DND-41 (cell line): Measurements from ENCODE around the gene PIEZO2.

Experiments
- ATAC-seq: fragments of 200-7000 bp; cut with Tn5 transposase; 3 replicates; pipeline ENCODE4 v1.9.1; 2021; ENCODE audit warnings: low read depth; ENCODE audit not compliant: insufficient read depth
- DNase-seq: peaks from one replicate; pipeline ENCODE4 v3.0.0-alpha.2; 2020
- H2AFZ ChIP-seq: 2 replicates; pipeline ENCODE4 v1.6.0; 2012; ENCODE audit warnings: low read depth, low read length
- H3K27ac ChIP-seq: 2 replicates; pipeline ENCODE4 v1.5.1; 2012; ENCODE audit warnings: low read length, inconsistent platforms
- H3K27me3 ChIP-seq: fragments of 200-600 bp; sonication (generic); 2 replicates; pipeline ENCODE4 v1.6.0; 2012; ENCODE audit warnings: low read length, mild to moderate bottlenecking, inconsistent platforms; ENCODE audit not compliant: insufficient read depth, poor library complexity
- H3K36me3 ChIP-seq: 2 replicates; pipeline ENCODE4 v1.5.1; 2012; ENCODE audit warnings: low read length, inconsistent platforms; ENCODE audit not compliant: insufficient read depth
- H3K4me1 ChIP-seq: 2 replicates; pipeline ENCODE4 v1.5.1; 2012; ENCODE audit warnings: mild to moderate bottlenecking, low read length; ENCODE audit not compliant: insufficient read depth
- H3K4me2 ChIP-seq: 2 replicates; pipeline ENCODE4 v1.6.0; 2012; ENCODE audit warnings: mild to moderate bottlenecking, moderate library complexity, low read length, inconsistent platforms; ENCODE audit not compliant: insufficient read depth
- H3K4me3 ChIP-seq, 2 experiments: fragments of 200-600 bp in 1 of 2; shearing (Covaris generic) in 1 of 2; 2 replicates each; pipeline ENCODE4 v1.5.1; 2012 to 2016; ENCODE audit warnings: inconsistent platforms in 2 of 2, low read length in 2 of 2, mild to moderate bottlenecking in 2 of 2, low read depth in 1 of 2, moderate library complexity in 1 of 2
- H3K79me2 ChIP-seq: 2 replicates; pipeline ENCODE4 v1.6.0; 2012; ENCODE audit warnings: low read length, inconsistent platforms; ENCODE audit not compliant: insufficient read depth
- H3K9ac ChIP-seq: 2 replicates; pipeline ENCODE4 v1.6.0; 2012; ENCODE audit warnings: low read depth, mild to moderate bottlenecking, inconsistent platforms, low read length, moderate library complexity
- H3K9me3 ChIP-seq: 2 replicates; pipeline ENCODE4 v1.5.1; 2012; ENCODE audit warnings: low read length, moderate library complexity, mild to moderate bottlenecking, inconsistent platforms; ENCODE audit not compliant: insufficient read depth, severe bottlenecking
- H4K20me1 ChIP-seq: 2 replicates; pipeline ENCODE4 v1.6.0; 2012; ENCODE audit warnings: low read length; ENCODE audit not compliant: insufficient read depth
- CTCF ChIP-seq: IDR thresholded peaks from 2 replicates; pipeline ENCODE4 v1.5.1; 2012; ENCODE audit warnings: borderline replicate concordance, low read length, moderate library complexity, mild to moderate bottlenecking; ENCODE audit not compliant: poor library complexity, severe bottlenecking; ENCODE audit errors: extremely low read depth
- EZH2 ChIP-seq: IDR thresholded peaks from 3 replicates; pipeline ENCODE4 v1.6.1; 2012; ENCODE audit warnings: borderline replicate concordance, low read depth, mild to moderate bottlenecking, moderate library complexity, low read length, inconsistent platforms; ENCODE audit not compliant: severe bottlenecking

Gene PIEZO2

GRCh38 chr18:11020161-11020853 lies 129.1 kb downstream of the PIEZO2 start:
- H4K20me1 ChIP-seq: no peaks in the 10 kb centered on the region
- no peak for DNase-seq
- TF ChIP-seq CTCF (no peak), EZH2 (no peak)
- H2AFZ ChIP-seq: no peak overlapping the region
- no peak for ATAC-seq
- no peaks in the 10 kb centered on the region for H3K27me3 ChIP-seq
- no peaks in the 10 kb centered on the region for H3K9me3 ChIP-seq
- H3K4me3 ChIP-seq: no peak overlapping the region
- H3K9ac ChIP-seq: no peak overlapping the region
- H3K36me3 ChIP-seq: no peaks in the 10 kb centered on the region
- H3K27ac ChIP-seq: no peak overlapping the region
- H3K4me2 ChIP-seq: no peak overlapping the region
- H3K4me1 ChIP-seq: no peaks in the 10 kb centered on the region
- no peaks in the 10 kb centered on the region for H3K79me2 ChIP-seq

GRCh38 chr18:11019295-11020105 lies 129.9 kb downstream of the PIEZO2 start:
- no peaks in the 10 kb centered on the region for H3K9me3 ChIP-seq
- no peak overlapping the region for H2AFZ ChIP-seq
- no peak overlapping the region for H3K9ac ChIP-seq
- H3K4me1 ChIP-seq: no peaks in the 10 kb centered on the region
- no peak overlapping the region for H3K4me2 ChIP-seq
- no peak overlapping the region for H3K4me3 ChIP-seq
- ATAC-seq: no peak
- H3K79me2 ChIP-seq: no peaks in the 10 kb centered on the region
- no peak for TF ChIP-seq CTCF
- TF ChIP-seq EZH2: no peak
- H3K36me3 ChIP-seq: no peaks in the 10 kb centered on the region
- H3K27me3 ChIP-seq: no peaks in the 10 kb centered on the region
- H4K20me1 ChIP-seq: no peaks in the 10 kb centered on the region
- H3K27ac ChIP-seq: no peak overlapping the region
- DNase-seq: no peak

- Histone ChIP-seq H2AFZ (no peak overlapping the region), H3K79me2 (no peaks in the 10 kb centered on the region), H3K36me3 (no peaks in the 10 kb centered on the region), H3K27me3 (no peaks in the 10 kb centered on the region), H3K4me2 (no peak overlapping the region), H3K9me3 (no peaks in the 10 kb centered on the region), H3K9ac (no peak overlapping the region), H3K27ac (no peak overlapping the region), H4K20me1 (no peaks in the 10 kb centered on the region), H3K4me3 (no peak overlapping the region), H3K4me1 (no peaks in the 10 kb centered on the region)
- TF ChIP-seq EZH2: no peak
- no peak for TF ChIP-seq CTCF
- no peak for ATAC-seq
- DNase-seq: no peak
Observed at GRCh38 chr18:11009869-11010268, 139.5 kb downstream of the PIEZO2 start.
